HepG2 (cell line): ENCODE results near the gene PTPN13. TPM values are rescaled to one million over a fixed set of nuclear protein-coding genes. Genes with fewer than 3 reads are reported as not detected.
A peak's percentile ranks its signal among the peaks of the same experiment; 100 is the strongest.

Experiments
- FOXA1 ChIP-seq, 2 experiments: fragments of 450-650 bp in 1 of 2; sonication (generic) in 1 of 2; formaldehyde crosslinking in 1 of 2; IDR thresholded peaks; 2 replicates each; pipeline versions ENCODE4 v1.4.0 to v1.6.1; 2016 to 2020; ENCODE audit warnings: missing genetic modification reagents in 1 of 2
- GMEB1 ChIP-seq: sonication (generic); formaldehyde crosslinking; IDR thresholded peaks from 2 replicates; pipeline ENCODE4 v1.5.1; 2020; ENCODE audit warnings: missing genetic modification reagents, mild to moderate bottlenecking, borderline replicate concordance
- KLF15 ChIP-seq: sonication (generic); formaldehyde crosslinking; IDR thresholded peaks from 2 replicates; pipeline ENCODE4 v1.8.1; 2023; ENCODE audit warnings: borderline replicate concordance, mild to moderate bottlenecking, inconsistent platforms, missing genetic modification reagents, mixed read lengths
- KLF9 ChIP-seq: IDR thresholded peaks from 2 replicates; pipeline ENCODE4 v1.6.1; 2016; ENCODE audit warnings: low read depth
- LCORL ChIP-seq, 2 experiments: fragments of 450-650 bp in 1 of 2; sonication (generic) in 1 of 2; formaldehyde crosslinking in 1 of 2; IDR thresholded peaks; 2 replicates each; pipeline versions ENCODE4 v1.5.0 to v1.6.1; 2017 to 2020; ENCODE audit warnings: antibody characterized with exemption in 1 of 2, missing genetic modification reagents in 1 of 2
- MTA3 ChIP-seq: sonication (generic); formaldehyde crosslinking; IDR thresholded peaks from 2 replicates; pipeline ENCODE4 v1.4.0; 2020; ENCODE audit warnings: missing genetic modification reagents
- PRMT3 ChIP-seq: sonication (generic); formaldehyde crosslinking; IDR thresholded peaks from 2 replicates; pipeline ENCODE4 v1.8.1; 2022; ENCODE audit warnings: low read depth, mild to moderate bottlenecking, moderate library complexity, missing genetic modification reagents, borderline replicate concordance
- SALL1 ChIP-seq: sonication (generic); formaldehyde crosslinking; IDR thresholded peaks from 2 replicates; pipeline ENCODE4 v1.8.0; 2022; ENCODE audit warnings: mild to moderate bottlenecking, missing genetic modification reagents
- ZFP36L1 ChIP-seq: sonication (generic); formaldehyde crosslinking; IDR thresholded peaks from 2 replicates; pipeline ENCODE4 v1.8.0; 2022; ENCODE audit warnings: mild to moderate bottlenecking, missing genetic modification reagents, moderate library complexity
- ZMAT5 ChIP-seq: sonication (generic); formaldehyde crosslinking; IDR thresholded peaks from 2 replicates; pipeline ENCODE4 v1.5.0; 2020; ENCODE audit warnings: mild to moderate bottlenecking, low read depth, missing genetic modification reagents, borderline replicate concordance
- ZNF333 ChIP-seq: sonication (generic); formaldehyde crosslinking; IDR thresholded peaks from 2 replicates; pipeline ENCODE4 v1.4.0; 2020; ENCODE audit warnings: mild to moderate bottlenecking, missing genetic modification reagents, borderline replicate concordance
- ZNF512 ChIP-seq: sonication (generic); formaldehyde crosslinking; IDR thresholded peaks from 2 replicates; pipeline ENCODE4 v1.4.0; 2020; ENCODE audit warnings: mild to moderate bottlenecking, missing genetic modification reagents
- ZNF513 ChIP-seq: sonication (generic); formaldehyde crosslinking; conservative IDR thresholded peaks from 2 replicates; pipeline ENCODE4 v1.5.0; 2020; ENCODE audit warnings: missing genetic modification reagents
- polyA plus RNA-seq, 8 experiments: library from polyadenylated mRNA; depleted of rRNA in 3 of 8; stranded (reverse) in 7 of 8; unstranded in 1 of 8; fragments of >200 nt; fragmentation: Illumina TruSeq in 4 of 8; extraction: Trizol in 4 of 8; gene quantifications; 2 replicates each; pipeline versions ENCODE4 v1.2.1 to v1.2.3, GENCODE V29; 2011 to 2016; ENCODE audit warnings: low read depth in 4 of 8, missing spikeins in 1 of 8, mixed read lengths in 1 of 8; ENCODE audit not compliant: insufficient read depth in 1 of 8
- total RNA-seq, 5 experiments: library from RNA; depleted of rRNA; stranded (reverse); fragments of >200 nt; fragmentation: Illumina TruSeq; extraction: Trizol; gene quantifications; 2 replicates each; pipeline ENCODE4 v1.2.3, GENCODE V29; 2016; ENCODE audit warnings: low read depth in 1 of 5
- TF ChIP-seq, protein P1 (sequence below): sonication (generic); formaldehyde crosslinking; IDR thresholded peaks from 2 replicates; pipeline ENCODE4 v1.4.0; 2020; ENCODE audit warnings: low read depth, missing genetic modification reagents
- TF ChIP-seq, protein P2 (sequence below): IDR thresholded peaks from 2 replicates; pipeline ENCODE4 v1.6.1; 2016; ENCODE audit warnings: mild to moderate bottlenecking, missing biosample characterization, missing genetic modification reagents
- TF ChIP-seq, protein P3 (sequence below): sonication (generic); formaldehyde crosslinking; IDR thresholded peaks from 2 replicates; pipeline ENCODE4 v1.8.0; 2022; ENCODE audit warnings: mild to moderate bottlenecking, missing genetic modification reagents, moderate library complexity
- TF ChIP-seq, protein P4 (sequence below), 2 experiments: fragments of 450-650 bp in 1 of 2; sonication (generic) in 1 of 2; formaldehyde crosslinking; IDR thresholded peaks; 2 replicates each; pipeline versions ENCODE4 v1.5.0 to v1.8.0; 2020 to 2022; ENCODE audit warnings: mild to moderate bottlenecking in 1 of 2, missing genetic modification reagents in 1 of 2

PTPN13 gene
- total and polyA plus RNA-seq, 2 of the 13 experiments (the other 11 are each of a cell fraction or from before 2014, with no cell fraction given) = not detected

DNA sequence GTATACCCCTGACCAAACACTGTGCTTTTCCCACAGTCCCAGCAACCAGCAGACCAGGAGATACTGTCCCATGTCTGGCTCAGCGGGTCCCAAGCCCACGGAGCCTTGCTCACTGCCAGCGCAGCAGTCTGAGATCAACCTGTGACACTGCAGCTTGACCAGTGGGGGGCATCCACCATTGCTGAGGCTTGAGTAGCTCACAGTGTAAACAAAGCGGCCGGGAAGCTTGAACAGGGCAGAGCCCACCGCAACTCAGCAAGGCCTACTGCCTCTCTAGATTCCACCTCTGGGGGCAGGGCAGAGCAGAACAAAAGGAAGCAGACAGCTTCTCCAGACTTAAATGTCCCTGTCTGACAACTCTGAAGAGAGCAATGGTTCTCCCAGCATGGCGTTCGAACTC, 197.0 kb downstream of the PTPN13 start (continued):
- TF ChIP-seq ZNF513 (CRISPR knock-in tag) = 0 out of 2 replicates have a peak, but pooled peaks have one; percentile 77
- no peak for TF ChIP-seq ZNF512
- no peak for TF ChIP-seq GMEB1
- no peak for TF ChIP-seq MTA3
- TF ChIP-seq LCORL (IDR thresholded peaks at IDR 0.05) = no peak
- TF ChIP-seq LCORL (CRISPR knock-in tag; IDR thresholded peaks at IDR 0.05) = no peak
- no peak for TF ChIP-seq PRMT3 (CRISPR knock-in tag)
- no peak for TF ChIP-seq KLF15 (CRISPR knock-in tag)
- no peak for TF ChIP-seq KLF9
- TF ChIP-seq, protein P1, sequence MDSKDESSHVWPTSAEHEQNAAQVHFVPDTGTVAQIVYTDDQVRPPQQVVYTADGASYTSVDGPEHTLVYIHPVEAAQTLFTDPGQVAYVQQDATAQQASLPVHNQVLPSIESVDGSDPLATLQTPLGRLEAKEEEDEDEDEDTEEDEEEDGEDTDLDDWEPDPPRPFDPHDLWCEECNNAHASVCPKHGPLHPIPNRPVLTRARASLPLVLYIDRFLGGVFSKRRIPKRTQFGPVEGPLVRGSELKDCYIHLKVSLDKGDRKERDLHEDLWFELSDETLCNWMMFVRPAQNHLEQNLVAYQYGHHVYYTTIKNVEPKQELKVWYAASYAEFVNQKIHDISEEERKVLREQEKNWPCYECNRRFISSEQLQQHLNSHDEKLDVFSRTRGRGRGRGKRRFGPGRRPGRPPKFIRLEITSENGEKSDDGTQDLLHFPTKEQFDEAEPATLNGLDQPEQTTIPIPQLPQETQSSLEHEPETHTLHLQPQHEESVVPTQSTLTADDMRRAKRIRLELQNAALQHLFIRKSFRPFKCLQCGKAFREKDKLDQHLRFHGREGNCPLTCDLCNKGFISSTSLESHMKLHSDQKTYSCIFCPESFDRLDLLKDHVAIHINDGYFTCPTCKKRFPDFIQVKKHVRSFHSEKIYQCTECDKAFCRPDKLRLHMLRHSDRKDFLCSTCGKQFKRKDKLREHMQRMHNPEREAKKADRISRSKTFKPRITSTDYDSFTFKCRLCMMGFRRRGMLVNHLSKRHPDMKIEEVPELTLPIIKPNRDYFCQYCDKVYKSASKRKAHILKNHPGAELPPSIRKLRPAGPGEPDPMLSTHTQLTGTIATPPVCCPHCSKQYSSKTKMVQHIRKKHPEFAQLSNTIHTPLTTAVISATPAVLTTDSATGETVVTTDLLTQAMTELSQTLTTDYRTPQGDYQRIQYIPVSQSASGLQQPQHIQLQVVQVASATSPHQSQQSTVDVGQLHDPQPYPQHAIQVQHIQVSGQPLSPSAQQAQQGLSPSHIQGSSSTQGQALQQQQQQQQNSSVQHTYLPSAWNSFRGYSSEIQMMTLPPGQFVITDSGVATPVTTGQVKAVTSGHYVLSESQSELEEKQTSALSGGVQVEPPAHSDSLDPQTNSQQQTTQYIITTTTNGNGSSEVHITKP (CRISPR knock-in tag) = no peak
- TF ChIP-seq SALL1 (CRISPR knock-in tag) = peak; percentile 67
- no peak for TF ChIP-seq ZNF333 (CRISPR knock-in tag)
- no peak for TF ChIP-seq FOXA1 (IDR thresholded peaks at IDR 0.05)
- TF ChIP-seq FOXA1 (CRISPR knock-in tag; IDR thresholded peaks at IDR 0.05) = peak; percentile 98
- TF ChIP-seq, protein P2, sequence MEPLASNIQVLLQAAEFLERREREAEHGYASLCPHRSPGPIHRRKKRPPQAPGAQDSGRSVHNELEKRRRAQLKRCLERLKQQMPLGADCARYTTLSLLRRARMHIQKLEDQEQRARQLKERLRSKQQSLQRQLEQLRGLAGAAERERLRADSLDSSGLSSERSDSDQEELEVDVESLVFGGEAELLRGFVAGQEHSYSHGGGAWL (CRISPR knock-in tag) = no peak
- TF ChIP-seq, protein P3, sequence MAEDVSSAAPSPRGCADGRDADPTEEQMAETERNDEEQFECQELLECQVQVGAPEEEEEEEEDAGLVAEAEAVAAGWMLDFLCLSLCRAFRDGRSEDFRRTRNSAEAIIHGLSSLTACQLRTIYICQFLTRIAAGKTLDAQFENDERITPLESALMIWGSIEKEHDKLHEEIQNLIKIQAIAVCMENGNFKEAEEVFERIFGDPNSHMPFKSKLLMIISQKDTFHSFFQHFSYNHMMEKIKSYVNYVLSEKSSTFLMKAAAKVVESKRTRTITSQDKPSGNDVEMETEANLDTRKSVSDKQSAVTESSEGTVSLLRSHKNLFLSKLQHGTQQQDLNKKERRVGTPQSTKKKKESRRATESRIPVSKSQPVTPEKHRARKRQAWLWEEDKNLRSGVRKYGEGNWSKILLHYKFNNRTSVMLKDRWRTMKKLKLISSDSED (CRISPR knock-in tag) = no peak
- TF ChIP-seq ZMAT5 = no peak
- no peak for TF ChIP-seq ZFP36L1 (CRISPR knock-in tag)
- TF ChIP-seq, protein P4, sequence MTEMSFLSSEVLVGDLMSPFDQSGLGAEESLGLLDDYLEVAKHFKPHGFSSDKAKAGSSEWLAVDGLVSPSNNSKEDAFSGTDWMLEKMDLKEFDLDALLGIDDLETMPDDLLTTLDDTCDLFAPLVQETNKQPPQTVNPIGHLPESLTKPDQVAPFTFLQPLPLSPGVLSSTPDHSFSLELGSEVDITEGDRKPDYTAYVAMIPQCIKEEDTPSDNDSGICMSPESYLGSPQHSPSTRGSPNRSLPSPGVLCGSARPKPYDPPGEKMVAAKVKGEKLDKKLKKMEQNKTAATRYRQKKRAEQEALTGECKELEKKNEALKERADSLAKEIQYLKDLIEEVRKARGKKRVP (CRISPR knock-in tag; IDR thresholded peaks at IDR 0.05) = no peak
